AG10803 (cell line): Measurements from ENCODE around the gene TMEM14B.
"Not testable (repeated sequence)": the region's sequence is repeated elsewhere in the genome, so short reads cannot be mapped to it uniquely, and the experiment has no call there.

Source experiments
- DNase-seq: peaks from one replicate; pipeline ENCODE4 v3.0.0; 2010; ENCODE audit warnings: low read depth
- H3K4me3 ChIP-seq: 2 replicates; pipeline ENCODE4 v1.5.1; 2011; ENCODE audit warnings: mild to moderate bottlenecking, low read length, control low read depth
- CTCF ChIP-seq: conservative IDR thresholded peaks from 2 replicates; pipeline ENCODE4 v1.5.1; 2011; ENCODE audit warnings: mild to moderate bottlenecking, low read length, control low read depth, inconsistent platforms

TMEM14B gene

GRCh38 chr6:10747251-10747972 lies at the start of gene TMEM14B:
Gene TMEM14B (plus strand): TSS chr6:10747805. CDS start chr6:10749246, 1,441 bp downstream.
- TF ChIP-seq CTCF, result no peak
- peak within 1 kb of the TSS; percentile 93 for H3K4me3 ChIP-seq

GRCh38 chr6:10713962-10714361 lies 33.6 kb upstream of the TMEM14B start:
- no peak overlapping the region for H3K4me3 ChIP-seq
- no peak for DNase-seq
- no peak for TF ChIP-seq CTCF

More at GRCh38 chr6:10747251-10747972, at the start of gene TMEM14B:
- DNase-seq, result peak; percentile 93

- no peak for TF ChIP-seq CTCF
- DNase-seq, result peak; percentile 3
Measured at GRCh38 chr6:10719296-10719963, 28.2 kb upstream of the TMEM14B start.

GRCh38 chr6:10719964-10720264 lies 27.7 kb upstream of the TMEM14B start:
- TF ChIP-seq CTCF, result no peak
- H3K4me3 ChIP-seq, result peak overlapping the region; percentile 70
- DNase-seq, result no peak

More at GRCh38 chr6:10719296-10719963, 28.2 kb upstream of the TMEM14B start:
- H3K4me3 ChIP-seq, result peak overlapping the region; percentile 70

- peak overlapping the region; percentile 70 for H3K4me3 ChIP-seq
- TF ChIP-seq CTCF, result no peak
- DNase-seq, result peak; percentile 18
Measured at GRCh38 chr6:10720265-10720959, 27.2 kb upstream of the TMEM14B start.

GRCh38 chr6:10720960-10721849 lies 26.4 kb upstream of the TMEM14B start:
- H3K4me3 ChIP-seq, result peak overlapping the region; percentile 70
- not testable (repeated sequence) for DNase-seq
